NCI-H146 (cell line): ENCODE results near the gene CDK14.
"Not testable (repeated sequence)": the region's sequence is repeated elsewhere in the genome, so short reads cannot be mapped to it uniquely, and the experiment has no call there.

ENCODE experiments used
- DNase-seq: peaks from one replicate; lab custom pipeline; 2025; lab: John Stamatoyannopoulos, UW

The CDK14 gene

DNA sequence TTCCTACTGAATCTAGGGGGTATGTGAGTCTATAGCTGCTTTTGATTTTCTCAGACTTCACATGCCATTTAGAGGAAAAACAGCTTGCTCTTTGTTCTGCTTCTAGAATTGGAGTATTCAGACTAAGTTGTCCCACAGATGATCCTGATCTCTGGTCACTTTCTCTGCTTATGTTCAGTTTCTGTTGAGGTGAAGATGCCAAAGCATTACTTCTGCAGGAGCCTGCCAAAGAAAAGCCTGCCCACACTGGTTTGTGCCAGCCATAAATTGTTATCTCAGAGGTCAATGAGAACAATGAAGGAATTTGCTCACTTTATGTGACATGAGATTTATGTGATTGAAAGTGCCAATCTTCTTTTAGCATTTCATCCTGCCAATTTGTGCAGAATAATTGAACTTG lies 163.6 kb downstream of the CDK14 start:
- no peak for DNase-seq

DNA sequence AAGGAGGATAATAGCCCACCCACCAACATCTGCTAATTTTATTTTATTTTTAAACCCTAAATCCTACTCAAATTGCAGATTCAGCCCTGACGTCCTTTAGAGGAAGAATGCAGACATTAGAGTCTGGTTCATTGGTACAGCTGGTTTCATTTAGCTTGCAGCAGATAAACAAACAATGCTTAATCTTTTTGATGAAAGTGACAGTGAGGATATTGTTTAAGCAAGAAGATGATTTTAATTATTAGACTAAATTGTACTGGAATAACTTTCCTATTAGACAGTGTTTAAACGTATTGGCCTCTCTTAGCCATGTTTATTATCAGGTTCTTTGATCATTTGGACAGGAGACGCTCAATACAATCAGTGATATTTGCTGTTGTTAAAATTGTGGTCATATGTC lies 164.8 kb downstream of the CDK14 start:
- no peak for DNase-seq

DNA sequence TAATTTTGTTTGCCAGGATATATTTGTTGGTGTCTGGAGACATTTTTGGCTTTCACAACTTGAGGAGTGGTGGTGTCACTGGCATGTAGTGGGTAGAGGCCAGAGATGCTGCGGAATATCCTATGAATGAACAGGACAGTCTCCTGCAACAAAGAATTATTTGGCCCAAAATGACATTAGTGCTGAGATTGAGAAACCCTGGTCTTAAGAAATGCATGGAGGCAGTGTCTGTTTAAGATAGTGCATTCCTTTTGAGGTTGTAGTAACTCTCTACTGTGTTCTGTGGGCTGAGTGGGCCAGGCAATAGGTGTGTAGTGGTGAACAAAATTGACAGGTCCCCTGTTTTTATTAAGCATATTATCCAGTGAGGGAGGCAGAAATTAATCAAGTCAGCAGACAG lies 165.5 kb downstream of the CDK14 start:
- no peak for DNase-seq

DNA sequence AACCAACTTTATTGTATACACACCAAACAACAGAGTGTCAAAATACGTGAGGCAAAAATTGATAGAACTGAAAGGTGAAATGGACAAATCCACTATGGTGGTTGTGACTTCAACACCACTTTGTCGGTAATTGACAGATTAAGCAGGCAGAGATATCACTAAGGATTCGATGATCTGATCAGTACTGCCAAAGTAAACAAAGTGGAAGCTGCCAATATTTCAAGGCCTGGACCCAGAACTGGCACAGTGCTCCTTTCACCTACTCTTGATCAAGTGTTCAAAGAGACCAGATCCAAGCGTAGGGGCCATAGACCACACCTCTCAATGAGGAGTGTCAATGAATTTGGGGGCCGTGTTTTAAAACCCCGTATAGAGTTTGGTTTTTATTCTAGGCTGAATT lies 167.0 kb downstream of the CDK14 start:
- DNase-seq, result no peak

DNA sequence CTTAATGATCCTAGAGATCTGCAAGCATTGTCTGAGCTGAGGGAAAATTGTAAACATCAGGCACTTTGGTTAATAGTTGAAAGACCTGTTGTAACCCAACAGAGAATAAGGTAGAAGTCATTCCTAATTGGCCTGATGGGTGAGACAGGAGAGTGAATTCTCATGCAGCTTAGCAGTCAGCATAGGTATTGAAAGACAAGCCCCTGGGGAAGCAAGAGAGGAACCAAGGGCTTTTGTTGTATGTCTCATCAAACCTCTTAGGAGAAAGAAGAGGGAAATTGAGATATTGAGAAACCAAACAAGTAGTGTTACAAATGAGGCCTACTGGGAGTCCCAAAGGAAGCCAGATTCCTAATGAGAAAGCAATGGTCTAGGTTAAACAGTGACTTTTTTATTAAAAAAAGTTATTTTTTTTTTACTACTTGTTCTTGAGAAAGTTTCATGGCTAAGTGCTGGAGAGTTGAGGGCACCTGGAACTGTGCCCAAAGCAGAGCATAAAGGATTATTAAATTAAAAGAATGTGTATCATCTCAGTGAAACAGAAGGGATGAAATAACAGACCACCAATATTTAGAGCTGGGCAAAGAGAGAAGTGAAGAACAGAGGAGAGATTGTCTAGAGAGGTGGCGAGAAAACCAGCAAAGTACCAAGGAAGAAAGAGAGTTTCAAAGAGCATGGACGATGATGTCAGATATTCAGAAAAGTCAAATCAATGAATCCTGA lies 168.9 kb downstream of the CDK14 start:
- no peak for DNase-seq

DNA sequence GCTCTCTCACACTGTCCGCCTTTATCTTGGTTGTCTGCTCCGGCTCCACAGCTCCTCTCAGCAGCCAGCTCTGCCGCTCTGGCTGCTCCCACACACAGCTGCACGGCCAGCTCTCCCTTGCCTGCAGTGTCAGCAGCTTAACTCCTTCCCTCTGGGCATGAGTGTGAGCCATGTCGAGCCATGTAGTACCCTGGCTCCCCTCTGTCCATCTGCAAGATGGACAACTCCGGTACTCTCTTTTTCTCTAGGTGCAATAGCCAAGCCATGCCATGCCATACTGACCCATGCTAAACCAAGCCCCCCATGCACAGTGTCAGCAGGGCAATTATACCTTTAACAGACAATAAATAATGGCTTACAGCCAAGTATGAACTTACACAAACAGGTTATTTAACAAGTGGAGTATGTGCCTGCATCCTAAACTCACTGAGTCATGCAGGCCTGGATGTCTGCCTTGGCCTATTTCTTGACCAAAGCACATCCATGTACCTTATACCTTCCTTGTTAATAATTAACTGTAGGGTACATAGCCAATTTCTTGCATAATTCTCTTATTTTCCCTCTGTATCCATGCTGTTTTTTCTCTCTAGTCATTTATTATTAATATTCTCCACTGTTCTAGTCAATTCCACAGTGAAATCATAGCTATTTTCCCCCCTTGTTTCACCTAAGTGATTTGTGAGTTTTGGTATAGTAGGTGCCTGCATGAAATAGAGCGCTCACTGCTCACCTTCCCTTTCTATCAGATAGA lies 170.9 kb downstream of the CDK14 start:
- no peak for DNase-seq

DNA sequence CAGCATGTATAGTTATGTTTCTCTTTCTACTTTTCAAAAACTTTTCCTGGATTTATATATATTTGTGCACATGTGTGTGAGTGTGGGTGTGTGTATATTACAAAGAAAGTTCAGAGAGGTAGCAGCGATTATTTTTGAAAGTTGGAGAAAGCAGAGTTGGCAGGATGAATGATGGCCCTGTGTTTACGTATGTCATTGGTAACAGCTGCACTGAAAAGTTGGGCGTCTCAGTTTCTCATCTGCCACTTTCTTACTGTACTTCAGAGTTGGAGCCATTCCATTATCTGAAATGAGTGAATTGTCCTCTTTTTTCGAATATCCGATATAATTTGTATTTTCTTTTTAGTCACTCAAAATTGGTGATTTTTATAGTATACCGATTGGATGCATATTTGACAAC lies 172.2 kb downstream of the CDK14 start:
- no peak for DNase-seq

DNA sequence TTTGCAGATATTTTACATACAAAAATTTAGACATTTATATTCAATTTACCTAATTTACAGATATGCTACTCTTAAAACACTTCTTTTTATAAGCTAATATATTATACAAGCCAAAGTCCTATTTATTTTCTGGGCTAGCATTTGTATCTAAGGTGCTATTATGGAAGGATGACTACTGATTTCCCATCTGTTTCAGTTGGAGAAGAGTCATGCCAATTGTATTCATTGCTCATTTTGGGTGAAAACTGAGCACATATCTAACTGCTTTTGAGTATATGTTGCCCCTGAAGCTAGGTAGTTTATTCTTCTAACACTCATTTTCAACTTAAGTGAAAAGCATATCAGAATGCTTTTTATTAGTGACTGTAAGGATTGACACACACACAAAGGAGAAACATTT lies 172.9 kb downstream of the CDK14 start:
- no peak for DNase-seq

DNA sequence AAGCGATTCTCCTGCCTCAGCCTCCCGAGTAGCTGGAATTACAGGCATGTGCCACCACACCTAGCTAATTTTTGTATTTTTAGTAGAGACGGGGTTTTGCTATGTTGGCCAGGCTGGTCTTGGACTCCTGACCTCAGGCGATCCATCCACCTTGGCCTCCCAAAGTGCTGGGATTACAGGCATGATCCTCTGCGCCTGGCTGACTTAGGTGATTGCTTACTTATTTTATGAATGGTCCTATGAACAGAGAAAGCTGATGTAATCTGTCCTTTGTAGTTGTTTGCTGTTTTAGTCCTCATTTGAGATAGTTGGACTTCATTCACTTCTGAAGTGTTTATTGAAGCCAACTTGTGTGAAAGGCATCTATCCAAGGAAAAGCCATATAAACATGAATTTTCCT lies 173.4 kb downstream of the CDK14 start:
- DNase-seq, result not testable (repeated sequence)

DNA sequence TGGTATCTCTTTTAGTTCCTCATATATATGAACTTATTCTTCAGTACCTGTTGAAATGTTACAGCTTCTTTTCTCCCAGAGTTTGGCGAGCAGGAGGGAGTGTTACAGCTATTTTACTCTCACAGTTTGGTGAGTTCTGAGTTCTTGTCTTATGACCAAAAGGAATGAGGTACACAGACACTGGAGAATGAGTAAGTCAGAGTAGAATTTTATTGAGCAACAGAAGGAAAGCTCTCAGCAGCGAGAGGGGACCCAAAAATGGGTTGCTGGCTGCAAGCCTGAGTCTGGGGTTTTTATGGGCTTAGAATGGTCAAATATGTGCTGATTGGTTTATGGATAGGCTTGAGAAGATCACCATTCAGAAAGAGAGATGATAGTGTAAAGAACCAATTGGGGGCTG lies 175.2 kb downstream of the CDK14 start:
- no peak for DNase-seq

DNA sequence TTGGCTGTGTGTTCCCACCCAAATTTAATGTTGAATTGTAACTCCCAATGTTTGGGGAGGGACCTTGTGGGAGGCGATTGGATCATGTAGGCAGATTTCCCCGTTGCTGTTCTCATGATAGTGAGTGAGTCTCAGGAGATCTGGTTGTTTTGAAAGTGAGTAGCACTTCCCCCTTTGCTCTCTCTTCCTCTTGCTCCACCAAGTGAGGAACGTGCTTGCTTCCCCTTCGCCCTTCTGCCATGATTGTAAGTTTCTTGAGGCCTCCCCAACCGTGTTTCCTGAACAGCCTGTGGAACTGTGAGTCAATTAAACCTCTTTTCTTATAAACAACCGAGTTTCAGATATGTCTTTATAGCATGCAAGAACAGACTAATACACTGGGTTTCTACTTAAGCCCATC lies 176.3 kb downstream of the CDK14 start:
- DNase-seq, result no peak

DNA sequence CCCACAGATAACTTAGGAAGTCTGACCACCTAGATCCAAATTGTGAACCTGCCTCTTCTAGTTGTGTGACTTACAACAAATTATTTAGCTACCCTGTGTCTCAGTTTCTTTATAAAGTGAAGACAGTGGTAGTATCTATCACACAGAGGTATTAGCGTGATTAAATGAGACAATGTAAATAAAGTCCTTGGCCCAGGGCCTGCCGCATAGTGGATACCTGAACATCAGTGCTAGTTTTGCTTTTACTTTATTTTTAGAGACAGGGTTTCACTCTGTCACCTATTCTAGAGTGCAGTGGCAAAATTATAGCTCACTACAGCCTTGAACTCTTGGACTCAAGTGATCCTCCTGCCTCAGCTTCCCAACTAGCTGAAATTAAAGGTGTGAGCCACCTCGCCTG lies 177.1 kb downstream of the CDK14 start:
- no peak for DNase-seq

DNA sequence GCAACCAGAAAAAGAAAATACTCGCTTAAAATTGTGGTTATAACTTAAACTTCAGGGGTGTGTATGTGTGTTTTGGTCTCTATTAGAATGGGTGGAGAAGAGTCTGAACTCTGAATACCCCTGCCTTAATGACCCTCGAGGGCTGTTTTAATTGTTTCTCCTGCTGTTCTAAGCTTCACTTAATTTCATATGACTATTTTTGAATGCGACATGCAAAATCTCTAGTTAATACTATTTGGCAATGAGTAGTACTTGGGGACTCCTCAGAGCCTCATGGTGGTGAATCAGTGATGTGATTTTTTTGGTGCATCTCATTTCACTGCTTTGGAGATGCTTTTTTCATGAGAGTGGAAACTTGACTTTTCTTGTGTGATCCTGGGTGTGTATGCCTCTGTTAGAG lies 178.6 kb downstream of the CDK14 start:
- DNase-seq, result no peak

DNA sequence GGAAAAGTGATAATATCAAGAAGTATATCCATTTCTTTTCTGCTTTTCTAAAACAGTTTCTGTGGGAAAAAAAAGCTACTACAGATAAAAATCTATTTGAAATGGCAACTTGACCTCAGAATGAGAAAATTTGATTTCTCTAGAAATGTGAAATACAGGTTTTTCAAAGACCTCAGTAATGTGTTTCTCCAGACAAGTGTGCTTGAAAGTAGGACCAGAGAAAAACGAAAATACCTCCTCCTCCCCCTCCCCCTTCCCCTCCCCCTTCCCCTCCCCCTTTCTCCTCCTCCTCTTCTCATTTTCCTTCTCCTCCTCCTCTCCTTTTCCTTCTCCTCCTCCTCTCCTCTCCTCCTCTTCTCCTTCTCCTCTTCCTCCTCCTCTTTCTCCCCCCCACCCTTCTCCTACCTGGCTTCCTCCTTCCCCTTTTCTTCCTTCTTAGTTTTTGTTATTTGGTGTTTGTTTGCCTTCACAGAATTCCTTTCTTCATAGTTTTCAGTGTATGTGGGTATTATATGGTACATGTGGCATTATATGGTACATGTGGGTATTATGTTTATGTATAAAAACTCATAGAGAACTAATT lies 179.4 kb downstream of the CDK14 start:
- DNase-seq, result no peak

DNA sequence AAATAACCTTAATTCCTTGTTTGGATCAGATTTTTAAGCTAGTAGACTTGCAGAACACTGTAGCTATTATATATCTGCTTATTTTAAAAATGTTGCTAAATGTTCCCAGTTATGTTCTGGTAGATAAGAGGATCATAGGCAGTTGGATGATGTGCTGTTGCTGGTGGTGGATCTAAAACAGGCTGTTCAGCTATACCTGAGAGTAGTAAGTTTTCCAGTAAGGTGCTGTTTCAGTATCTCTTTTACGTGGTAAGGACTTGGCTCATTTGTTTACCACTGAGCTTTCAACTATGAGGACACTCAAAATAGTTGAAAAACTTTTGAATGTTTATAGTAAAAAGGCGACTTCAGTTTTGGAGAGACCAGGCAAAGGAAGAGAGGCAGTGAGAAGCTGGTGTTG lies 180.9 kb downstream of the CDK14 start:
- DNase-seq, result no peak

DNA sequence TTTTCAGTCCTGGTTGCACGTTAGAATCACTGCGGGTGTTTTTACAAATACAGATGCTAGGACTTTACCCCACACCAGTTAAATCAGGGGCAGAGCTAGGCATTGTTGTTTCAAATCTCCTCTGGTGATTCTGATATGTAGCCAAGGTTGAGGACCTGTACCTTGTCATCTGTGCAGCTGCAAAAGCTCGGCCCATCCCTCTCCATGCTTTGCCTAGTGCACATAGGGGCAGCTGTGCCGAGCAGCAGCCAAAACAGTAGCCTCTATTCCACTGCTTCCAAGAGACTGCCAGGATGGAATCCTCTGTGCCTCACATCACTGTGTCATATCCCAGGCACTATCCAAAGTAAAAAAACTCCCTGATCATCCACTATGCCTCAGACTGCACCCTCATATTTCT lies 181.3 kb downstream of the CDK14 start:
- DNase-seq, result no peak

DNA sequence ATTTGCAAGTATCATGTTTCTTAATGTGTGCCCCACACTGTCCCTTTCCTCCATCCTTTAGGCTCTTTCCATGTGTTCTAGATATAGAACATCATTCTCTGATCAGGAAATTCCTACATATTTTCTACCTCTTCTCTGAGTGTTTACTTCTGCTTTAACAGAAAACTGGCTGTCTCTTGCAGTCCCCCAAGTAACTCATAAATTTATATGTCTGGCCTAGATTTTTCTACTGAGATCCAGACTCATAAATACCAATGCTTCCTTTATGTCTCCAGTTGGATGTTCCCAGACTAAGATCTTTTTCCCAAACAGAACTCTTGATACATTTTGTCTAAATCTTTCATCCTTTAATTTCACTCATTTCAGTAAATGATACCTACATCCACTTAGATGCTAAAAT lies 181.8 kb downstream of the CDK14 start:
- no peak for DNase-seq

DNA sequence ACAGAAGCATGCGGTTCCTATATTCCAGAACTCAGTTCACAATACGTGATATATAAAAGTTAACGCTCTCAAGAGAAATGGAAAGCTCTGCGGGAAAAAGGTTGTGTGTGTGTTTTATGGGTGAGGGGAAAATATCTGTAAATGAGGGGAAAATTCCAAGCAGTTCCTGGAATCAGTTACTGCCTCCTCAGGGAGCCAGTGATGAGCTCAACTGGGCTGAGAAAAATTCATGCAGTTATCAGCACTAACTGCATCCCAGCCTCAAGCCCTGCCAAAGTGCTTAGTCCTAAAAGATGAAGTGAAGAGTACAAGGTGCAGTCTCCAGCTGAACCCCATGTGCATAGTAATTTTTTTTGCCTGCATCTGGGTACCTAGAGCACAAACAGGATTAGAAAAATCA lies 191.9 kb downstream of the CDK14 start:
- DNase-seq, result no peak

DNA sequence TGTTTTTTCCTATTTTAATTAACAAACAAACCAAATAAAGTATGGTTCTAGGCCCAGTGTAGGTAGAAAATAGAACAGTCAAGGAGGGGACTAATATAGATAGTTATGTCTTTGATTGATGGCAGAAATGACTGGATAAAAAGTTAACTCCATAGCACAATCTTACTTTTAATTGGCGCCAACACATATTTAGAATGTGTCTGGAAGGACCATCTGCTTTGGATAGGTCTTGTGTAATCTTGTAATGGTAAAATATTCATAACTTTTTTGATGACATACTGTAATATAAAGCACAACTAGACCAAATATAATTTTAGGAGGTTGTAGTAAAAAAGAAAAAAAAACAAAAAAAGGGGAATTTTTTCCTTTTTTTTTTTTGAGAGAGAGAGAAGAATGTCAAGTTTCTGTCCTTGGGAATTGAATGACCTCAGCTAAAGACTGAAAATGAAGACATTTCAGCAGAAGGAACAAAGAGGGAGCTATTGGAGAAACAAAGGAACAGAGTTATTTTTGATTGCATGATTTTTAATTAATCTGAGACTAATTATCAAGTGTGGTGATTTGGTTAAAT lies 193.7 kb downstream of the CDK14 start:
- DNase-seq, result no peak

DNA sequence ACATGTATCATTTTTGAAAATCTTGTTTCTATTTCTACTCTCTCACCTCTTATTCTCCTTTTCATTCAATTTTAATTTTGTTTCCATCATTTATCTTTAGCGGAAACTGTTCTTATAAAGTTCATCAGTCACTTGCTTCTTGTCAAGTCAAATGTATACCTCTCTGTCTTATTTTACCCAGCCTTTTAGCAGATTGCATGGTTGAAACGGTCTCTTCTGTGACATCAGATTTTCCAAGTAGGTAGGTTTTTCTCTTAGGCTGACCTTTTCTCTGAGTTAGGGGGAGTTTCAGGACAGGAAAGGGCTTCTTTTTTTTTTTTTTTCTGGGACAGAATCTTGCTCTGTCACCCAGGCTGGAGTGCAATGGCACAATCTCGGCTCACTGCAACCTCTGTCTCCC lies 195.5 kb downstream of the CDK14 start:
- no peak for DNase-seq

DNA sequence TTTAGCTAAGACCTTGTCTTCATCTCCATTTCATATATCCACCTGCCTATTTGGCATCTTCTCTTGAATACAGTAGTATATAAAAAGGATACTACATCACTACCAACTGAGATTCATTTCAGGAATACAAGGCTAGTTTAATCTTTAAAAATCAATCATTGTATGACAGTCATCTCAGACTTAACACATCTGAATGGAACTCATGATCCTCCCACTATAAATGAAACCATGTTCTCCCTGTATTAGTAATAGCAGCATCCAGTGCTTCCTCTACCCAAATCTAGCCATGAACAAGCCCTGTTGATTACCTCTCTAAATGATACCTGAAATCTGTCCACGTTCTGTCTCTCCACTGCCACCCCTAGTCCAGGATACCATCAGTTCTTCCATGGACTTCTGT lies 196.2 kb downstream of the CDK14 start:
- no peak for DNase-seq

DNA sequence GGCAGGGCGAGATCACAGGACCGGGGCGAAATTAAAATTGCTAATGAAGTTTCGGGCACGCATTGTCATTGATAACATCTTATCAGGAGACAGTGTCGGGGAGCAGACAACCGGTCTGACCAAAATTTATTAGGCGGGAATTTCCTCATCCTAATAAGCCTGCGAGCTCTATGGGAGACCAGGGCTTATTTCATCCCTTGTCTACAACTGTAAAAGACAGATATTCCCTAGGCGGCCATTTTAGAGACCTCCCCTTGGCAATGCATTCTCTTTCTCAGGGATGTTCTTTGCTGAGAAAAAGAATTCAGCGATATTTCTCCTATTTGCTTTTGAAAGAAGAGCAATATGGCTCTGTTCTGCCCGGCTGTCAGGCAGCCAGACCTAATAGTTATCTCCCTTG lies 198.1 kb downstream of the CDK14 start:
- not testable (repeated sequence) for DNase-seq

DNA sequence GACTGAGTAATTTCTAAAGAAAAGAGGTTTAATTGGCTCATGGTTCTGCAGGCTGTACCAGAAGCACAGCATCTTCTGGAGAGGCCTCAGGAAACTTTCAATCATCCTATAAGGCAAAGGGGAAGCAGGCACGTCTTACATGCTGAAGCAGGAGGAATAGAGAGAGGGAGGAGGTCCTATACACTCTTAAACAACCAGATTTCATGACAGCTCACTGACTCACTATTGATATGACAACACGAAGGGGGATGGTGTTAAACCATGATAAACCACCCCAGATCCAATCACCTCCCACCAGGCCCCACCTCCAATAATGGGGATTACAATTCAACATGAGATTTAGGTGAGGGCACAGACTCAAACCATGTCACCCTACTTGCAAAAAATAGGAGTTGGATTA lies 201.5 kb downstream of the CDK14 start:
- no peak for DNase-seq
